Measurements from ENCODE around the gene USP11. TPM values are rescaled to one million over a fixed set of nuclear protein-coding genes. Genes with fewer than 3 reads are reported as not detected.

The USP11 gene
- total RNA-seq, 2 experiments from 2014 or later: 62.6 to 66.2 TPM

DNA sequence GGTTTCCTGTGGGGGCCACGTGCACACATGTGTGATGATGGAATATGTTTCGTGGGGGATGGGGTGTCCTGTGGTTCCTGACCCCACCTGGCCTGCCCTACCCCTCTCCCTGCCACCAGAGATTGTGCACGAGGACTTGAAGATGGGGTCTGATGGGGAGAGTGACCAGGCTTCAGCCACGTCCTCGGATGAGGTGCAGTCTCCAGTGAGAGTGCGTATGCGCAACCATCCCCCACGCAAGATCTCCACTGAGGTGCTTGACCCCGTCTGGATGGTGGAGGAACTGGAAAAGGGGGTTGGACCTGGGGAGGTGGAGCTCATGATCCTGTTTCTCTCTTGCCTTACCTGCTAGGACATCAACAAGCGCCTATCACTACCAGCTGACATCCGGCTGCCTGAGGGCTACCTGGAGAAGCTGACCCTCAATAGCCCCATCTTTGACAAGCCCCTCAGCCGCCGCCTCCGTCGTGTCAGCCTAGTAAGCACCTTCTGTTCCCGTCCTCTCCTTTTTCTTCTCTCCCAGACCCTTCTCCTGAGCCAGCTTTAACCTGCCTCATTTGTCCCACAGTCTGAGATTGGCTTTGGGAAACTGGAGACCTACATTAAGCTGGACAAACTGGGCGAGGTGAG lies 8.4 kb upstream of the USP11 start:
- H3K4me1 ChIP-seq (ENCODE audit: insufficient read depth, low read length): peaks cover 17% of the 10 kb centered on the region
- H3K27ac ChIP-seq (ENCODE audit: low read depth in 1 of 2, low read length in 2 of 2): no peak overlapping the region
- ATAC-seq (ENCODE audit: poor library complexity) (no peak), DNase-seq (no peak)
- no peaks in the 10 kb centered on the region for H3K9me3 Mint-ChIP-seq
- H3K4me3 Mint-ChIP-seq: no peak overlapping the region
- H3K27me3 ChIP-seq (ENCODE audit: control insufficient read depth in 1 of 2, insufficient read depth in 2 of 2, low read length in 2 of 2): no peaks in the 10 kb centered on the region
- H3K4me1 Mint-ChIP-seq (ENCODE audit: low read depth): peaks cover 19% of the 10 kb centered on the region
- intact Hi-C loops (cut with DNase I, micrococcal nuclease): no loop called here
- peaks cover 69% of the 10 kb centered on the region for H3K36me3 Mint-ChIP-seq (ENCODE audit: low read depth)
- ChIA-PET POLR2A (no interaction called here), CTCF (no interaction called here)
- H3K4me3 ChIP-seq (ENCODE audit: low read length): no peak overlapping the region
- H3K27me3 Mint-ChIP-seq: no peaks in the 10 kb centered on the region
- H3K9me3 ChIP-seq (ENCODE audit: control insufficient read depth in 1 of 2, insufficient read depth in 1 of 2, low read length in 2 of 2): no peaks in the 10 kb centered on the region
- no peak overlapping the region for H3K27ac Mint-ChIP-seq
- peaks cover 56% of the 10 kb centered on the region for H3K36me3 ChIP-seq (ENCODE audit: insufficient read depth, low read length)
- TF ChIP-seq, protein P1, sequence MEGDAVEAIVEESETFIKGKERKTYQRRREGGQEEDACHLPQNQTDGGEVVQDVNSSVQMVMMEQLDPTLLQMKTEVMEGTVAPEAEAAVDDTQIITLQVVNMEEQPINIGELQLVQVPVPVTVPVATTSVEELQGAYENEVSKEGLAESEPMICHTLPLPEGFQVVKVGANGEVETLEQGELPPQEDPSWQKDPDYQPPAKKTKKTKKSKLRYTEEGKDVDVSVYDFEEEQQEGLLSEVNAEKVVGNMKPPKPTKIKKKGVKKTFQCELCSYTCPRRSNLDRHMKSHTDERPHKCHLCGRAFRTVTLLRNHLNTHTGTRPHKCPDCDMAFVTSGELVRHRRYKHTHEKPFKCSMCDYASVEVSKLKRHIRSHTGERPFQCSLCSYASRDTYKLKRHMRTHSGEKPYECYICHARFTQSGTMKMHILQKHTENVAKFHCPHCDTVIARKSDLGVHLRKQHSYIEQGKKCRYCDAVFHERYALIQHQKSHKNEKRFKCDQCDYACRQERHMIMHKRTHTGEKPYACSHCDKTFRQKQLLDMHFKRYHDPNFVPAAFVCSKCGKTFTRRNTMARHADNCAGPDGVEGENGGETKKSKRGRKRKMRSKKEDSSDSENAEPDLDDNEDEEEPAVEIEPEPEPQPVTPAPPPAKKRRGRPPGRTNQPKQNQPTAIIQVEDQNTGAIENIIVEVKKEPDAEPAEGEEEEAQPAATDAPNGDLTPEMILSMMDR (IDR thresholded peaks at IDR 0.05): no peak

DNA sequence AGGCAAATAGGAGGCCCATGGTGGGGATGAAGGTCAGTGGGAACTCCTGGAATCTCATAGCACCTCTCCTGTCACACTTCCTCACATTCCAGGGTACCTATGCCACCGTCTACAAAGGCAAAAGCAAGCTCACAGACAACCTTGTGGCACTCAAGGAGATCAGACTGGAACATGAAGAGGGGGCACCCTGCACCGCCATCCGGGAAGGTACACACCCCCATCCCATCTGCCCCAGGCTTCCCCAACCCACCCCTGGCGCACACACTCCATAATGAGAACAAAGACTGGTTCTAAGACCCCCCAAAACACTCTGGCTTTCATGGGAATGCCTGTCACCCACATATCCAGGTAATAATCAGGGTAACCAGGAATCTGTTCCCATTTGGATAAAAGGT lies 7.9 kb upstream of the USP11 start:
- no peak overlapping the region for H3K27ac Mint-ChIP-seq

DNA sequence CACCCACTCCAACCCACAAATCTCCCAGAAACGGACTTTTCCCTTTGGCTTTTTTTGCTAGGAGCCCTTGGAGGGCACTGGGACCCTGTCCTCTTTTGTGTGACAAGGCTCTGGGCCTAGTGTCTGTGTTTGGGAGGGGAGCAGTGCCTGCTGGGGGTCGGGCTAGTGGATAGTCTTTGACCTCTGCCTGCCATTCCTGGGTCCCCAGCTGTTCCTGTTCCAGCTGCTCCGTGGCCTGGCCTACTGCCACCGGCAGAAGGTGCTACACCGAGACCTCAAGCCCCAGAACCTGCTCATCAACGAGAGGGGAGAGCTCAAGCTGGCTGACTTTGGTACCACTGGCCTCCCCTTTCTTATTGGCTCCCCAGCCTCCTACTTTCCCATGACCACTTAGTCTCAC lies 6.7 kb upstream of the USP11 start:
- Histone ChIP-seq H3K27me3 (ENCODE audit: control insufficient read depth in 1 of 2, insufficient read depth in 2 of 2, low read length in 2 of 2) (no peaks in the 10 kb centered on the region), H3K9me3 (ENCODE audit: control insufficient read depth in 1 of 2, insufficient read depth in 1 of 2, low read length in 2 of 2) (no peaks in the 10 kb centered on the region), H3K4me1 (ENCODE audit: insufficient read depth, low read length) (peaks cover under 1% of the 10 kb centered on the region), H3K36me3 (ENCODE audit: insufficient read depth, low read length) (peaks cover 56% of the 10 kb centered on the region), H3K4me3 (ENCODE audit: low read length) (no peak overlapping the region), H3K27ac (ENCODE audit: low read depth in 1 of 2, low read length in 2 of 2) (no peak overlapping the region)
- DNase-seq (no peak), ATAC-seq (ENCODE audit: poor library complexity) (no peak)
- intact Hi-C loops (cut with DNase I, micrococcal nuclease): no loop called here
- ChIA-PET POLR2A (no interaction called here), CTCF (no interaction called here)
- Mint-ChIP-seq H3K4me3 (no peak overlapping the region), H3K27me3 (no peaks in the 10 kb centered on the region), H3K27ac (no peak overlapping the region), H3K9me3 (no peaks in the 10 kb centered on the region), H3K4me1 (ENCODE audit: low read depth) (peaks cover 8% of the 10 kb centered on the region), H3K36me3 (ENCODE audit: low read depth) (peaks cover 63% of the 10 kb centered on the region)
- TF ChIP-seq, protein P1 (IDR thresholded peaks at IDR 0.05): no peak

More for the DNA sequence above, 7.9 kb upstream of the USP11 start:
- intact Hi-C loops (cut with DNase I, micrococcal nuclease): no loop called here
- Histone ChIP-seq H3K9me3 (ENCODE audit: control insufficient read depth in 1 of 2, insufficient read depth in 1 of 2, low read length in 2 of 2) (no peaks in the 10 kb centered on the region), H3K27ac (ENCODE audit: low read depth in 1 of 2, low read length in 2 of 2) (no peak overlapping the region), H3K4me1 (ENCODE audit: insufficient read depth, low read length) (peaks cover 12% of the 10 kb centered on the region), H3K4me3 (ENCODE audit: low read length) (no peak overlapping the region), H3K36me3 (ENCODE audit: insufficient read depth, low read length) (peaks cover 56% of the 10 kb centered on the region), H3K27me3 (ENCODE audit: control insufficient read depth in 1 of 2, insufficient read depth in 2 of 2, low read length in 2 of 2) (no peaks in the 10 kb centered on the region)
- TF ChIP-seq, protein P1 (IDR thresholded peaks at IDR 0.05): no peak
- ChIA-PET POLR2A (no interaction called here), CTCF (no interaction called here)
- no peaks in the 10 kb centered on the region for H3K9me3 Mint-ChIP-seq
- peaks cover 64% of the 10 kb centered on the region for H3K36me3 Mint-ChIP-seq (ENCODE audit: low read depth)
- no peak for ATAC-seq (ENCODE audit: poor library complexity)
- no peaks in the 10 kb centered on the region for H3K27me3 Mint-ChIP-seq
- H3K4me3 Mint-ChIP-seq: no peak overlapping the region
- H3K4me1 Mint-ChIP-seq (ENCODE audit: low read depth): peaks cover 15% of the 10 kb centered on the region
- DNase-seq: no peak
